ENCODE measurements around the gene RCOR1.

Gene RCOR1

GRCh38 chr14:102728501-102728900 is 136.1 kb downstream of the RCOR1 start:
- DNase-seq: no peak

- no peak for DNase-seq
These were observed 136.8 kb downstream of the RCOR1 start for GRCh38 chr14:102729268-102729667.

- no peak for DNase-seq
These were observed 137.4 kb downstream of the RCOR1 start for GRCh38 chr14:102729825-102730224.

- DNase-seq: no peak
These were observed 138.8 kb downstream of the RCOR1 start for GRCh38 chr14:102731101-102731870.

- no peak for DNase-seq
These were observed 139.7 kb downstream of the RCOR1 start for GRCh38 chr14:102731871-102732800.

GRCh38 chr14:102732924-102733323 is 140.5 kb downstream of the RCOR1 start:
- DNase-seq: no peak

- DNase-seq: no peak
These were observed 140.9 kb downstream of the RCOR1 start for GRCh38 chr14:102733326-102733725.

GRCh38 chr14:102734436-102734835 is 142.0 kb downstream of the RCOR1 start:
- DNase-seq: no peak

GRCh38 chr14:102736956-102737355 is 144.5 kb downstream of the RCOR1 start:
- DNase-seq: no peak

- DNase-seq: no peak
These were observed 145.2 kb downstream of the RCOR1 start for GRCh38 chr14:102737402-102738372.

GRCh38 chr14:102738373-102739189 is 146.1 kb downstream of the RCOR1 start:
- no peak for DNase-seq

- no peak for DNase-seq
These were observed 146.7 kb downstream of the RCOR1 start for GRCh38 chr14:102739190-102739469.

- DNase-seq: no peak
These were observed 154.4 kb downstream of the RCOR1 start for GRCh38 chr14:102746634-102747438.

- DNase-seq: no peak
These were observed 156.4 kb downstream of the RCOR1 start for GRCh38 chr14:102748806-102749205.

GRCh38 chr14:102749393-102750305 is 157.2 kb downstream of the RCOR1 start:
- DNase-seq: no peak

- DNase-seq: no peak
These were observed 157.9 kb downstream of the RCOR1 start for GRCh38 chr14:102750376-102750775.

GRCh38 chr14:102751088-102751487 is 158.6 kb downstream of the RCOR1 start:
- no peak for DNase-seq

GRCh38 chr14:102752239-102752847 is 159.9 kb downstream of the RCOR1 start:
- DNase-seq: no peak

Data from femur (tissue), 1 donor.